K562 (cell line): Measurements from ENCODE around the gene MFSD8. TPM values are rescaled to one million over a fixed set of nuclear protein-coding genes. Genes with fewer than 3 reads are reported as not detected.
"Not testable (repeated sequence)": the region's sequence is repeated elsewhere in the genome, so short reads cannot be mapped to it uniquely, and the experiment has no call there.

Experiments
- ARID4B ChIP-seq: sonication (generic); formaldehyde crosslinking; IDR thresholded peaks from 2 replicates; pipeline ENCODE4 v1.8.0; 2022; ENCODE audit warnings: mild to moderate bottlenecking, missing genetic modification reagents
- CBFB ChIP-seq: sonication (generic); formaldehyde crosslinking; IDR thresholded peaks from 2 replicates; pipeline ENCODE4 v1.4.0; 2020; ENCODE audit warnings: mild to moderate bottlenecking, missing genetic modification reagents
- CHAMP1 ChIP-seq: fragments of 450-650 bp; IDR thresholded peaks from 2 replicates; pipeline ENCODE4 v1.6.1; 2016; ENCODE audit warnings: mild to moderate bottlenecking
- CHD1 ChIP-seq: fragments of 200-600 bp; sonication (generic); IDR thresholded peaks from one replicate; pipeline ENCODE4 v1.6.1; 2012; ENCODE audit warnings: mild to moderate bottlenecking, moderate library complexity, low read length, inconsistent platforms
- FIP1L1 ChIP-seq: fragments of 200-400 bp; formaldehyde crosslinking; IDR thresholded peaks from 2 replicates; pipeline ENCODE4 v1.6.1; 2018; ENCODE audit warnings: mild to moderate bottlenecking, low read depth, low read length; ENCODE audit not compliant: poor library complexity, severe bottlenecking
- FOXP1 ChIP-seq: sonication (generic); formaldehyde crosslinking; IDR thresholded peaks from 2 replicates; pipeline ENCODE4 v1.8.0; 2022; ENCODE audit warnings: mild to moderate bottlenecking, missing genetic modification reagents
- HDAC1 ChIP-seq, 2 experiments: fragments of 450-650 bp; IDR thresholded peaks; 2 replicates each; pipeline ENCODE4 v1.6.1; 2016 to 2017; ENCODE audit warnings: inconsistent platforms in 1 of 2, mild to moderate bottlenecking in 1 of 2, moderate library complexity in 1 of 2
- HNRNPLL ChIP-seq: fragments of 200-400 bp; formaldehyde crosslinking; IDR thresholded peaks from 2 replicates; pipeline ENCODE4 v1.6.1; 2017; ENCODE audit warnings: low read length, low read depth, mild to moderate bottlenecking; ENCODE audit not compliant: poor library complexity, severe bottlenecking
- KDM2B ChIP-seq: fragments of 250-450 bp; sonication (Bioruptor Pico); IDR thresholded peaks from 2 replicates; pipeline ENCODE4 v1.8.0; 2021; ENCODE audit warnings: mild to moderate bottlenecking, moderate library complexity
- NONO ChIP-seq, 2 experiments: fragments of 200-400 bp in 1 of 2; fragments of 450-650 bp in 1 of 2; formaldehyde crosslinking in 1 of 2; IDR thresholded peaks; 2 replicates each; pipeline ENCODE4 v1.6.1; 2017; ENCODE audit warnings: low read depth in 2 of 2, mild to moderate bottlenecking in 2 of 2, moderate library complexity in 2 of 2, low read length in 1 of 2
- SIN3A ChIP-seq, 2 experiments: fragments of 150-350 bp in 1 of 2; IDR thresholded peaks; 2 replicates each; pipeline ENCODE4 v1.6.1; 2011 to 2016; ENCODE audit warnings: borderline replicate concordance in 2 of 2, low read depth in 2 of 2, low read length in 2 of 2, mild to moderate bottlenecking in 2 of 2, moderate library complexity in 2 of 2; ENCODE audit not compliant: control insufficient read depth in 1 of 2
- ZC3H4 ChIP-seq: sonication (generic); formaldehyde crosslinking; IDR thresholded peaks from 2 replicates; pipeline ENCODE4 v1.9.0; 2021; ENCODE audit warnings: missing genetic modification reagents, borderline replicate concordance
- ZNF232 ChIP-seq: sonication (generic); formaldehyde crosslinking; IDR thresholded peaks from 2 replicates; pipeline ENCODE4 v1.8.0; 2022; ENCODE audit warnings: mild to moderate bottlenecking, missing genetic modification reagents
- polyA plus RNA-seq, 8 experiments: library from polyadenylated mRNA; depleted of rRNA in 4 of 8; stranded (reverse) in 5 of 8; unstranded in 3 of 8; fragments of >200 nt; fragmentation: Nextera tagmentation in 2 of 8; fragmentation: Illumina TruSeq in 1 of 8; extraction: Ambion mirVana in 2 of 8; extraction: Trizol in 1 of 8; gene quantifications; 2 replicates each; pipeline versions ENCODE4 v1.2.1 to v1.2.3, GENCODE V29; 2011 to 2014; ENCODE audit warnings: inconsistent platforms in 1 of 8, missing spikeins in 1 of 8
- total RNA-seq, 7 experiments: library from RNA; depleted of rRNA in 6 of 7; stranded (reverse); fragments of >200 nt in 6 of 7; fragmentation: Illumina TruSeq in 2 of 7; extraction: Trizol in 2 of 7; gene quantifications; 2 replicates each; pipeline versions ENCODE4 v1.2.1 to v1.2.3, GENCODE V29; 2011 to 2021; ENCODE audit warnings: low replicate concordance in 1 of 7
- TF ChIP-seq, protein P1 (sequence below), 3 experiments: fragments of 200-800 bp in 1 of 3; sonication (Bioruptor generic) in 1 of 3; sonication (generic) in 1 of 3; formaldehyde crosslinking in 1 of 3; IDR thresholded peaks; 2 replicates each; pipeline versions ENCODE4 v1.6.1 to v1.8.0; 2016 to 2022; ENCODE audit warnings: mild to moderate bottlenecking in 2 of 3, missing compliant biosample characterization in 2 of 3, missing genetic modification characterization in 2 of 3, missing genetic modification reagents in 1 of 3
- TF ChIP-seq, protein P2 (sequence below): sonication (generic); formaldehyde crosslinking; IDR thresholded peaks from 2 replicates; pipeline ENCODE4 v1.8.0; 2022; ENCODE audit warnings: missing genetic modification reagents, mild to moderate bottlenecking, moderate library complexity, borderline replicate concordance

The MFSD8 gene
- total and polyA plus RNA-seq, 9 of the 15 experiments (the other 6 are each of a cell fraction or from before 2014, with no cell fraction given), result 7.0 to 27.2 (median 18.7) TPM

- TF ChIP-seq ARID4B (CRISPR knock-in tag) (peak; percentile 90), ZNF232 (CRISPR knock-in tag) (0 out of 2 replicates have a peak, but pooled peaks have one; percentile 32), HDAC1 (IDR thresholded peaks at IDR 0.05) (peak in 1 of 2 experiments; percentile 60; a peak in 2 of 4 replicates), FOXP1 (CRISPR knock-in tag) (peak; percentile 45; the same call in 1 of the 2 replicates), CHD1 (peak; percentile 60), SIN3A (IDR thresholded peaks at IDR 0.05; ENCODE audit: borderline replicate concordance in 2 of 2, control insufficient read depth in 1 of 2, low read depth in 2 of 2, low read length in 2 of 2) (peak in 1 of 2 experiments; percentile 50; a peak in 1 of 4 replicates), KDM2B (CRISPR knock-in tag) (0 out of 2 replicates have a peak, but pooled peaks have one; percentile 17), CBFB (CRISPR knock-in tag) (peak; percentile 42; the same call in 1 of the 2 replicates), NONO (IDR thresholded peaks at IDR 0.05; ENCODE audit: low read depth in 2 of 2, low read length in 1 of 2) (peak in 1 of 2 experiments; percentile 51; a peak in 1 of 4 replicates), FIP1L1 (peak; percentile 35), ZC3H4 (CRISPR knock-in tag) (0 out of 2 replicates have a peak, but pooled peaks have one; percentile 73), HNRNPLL (peak; percentile 68), CHAMP1 (0 out of 2 replicates have a peak, but pooled peaks have one; percentile 11)
- TF ChIP-seq, protein P1, sequence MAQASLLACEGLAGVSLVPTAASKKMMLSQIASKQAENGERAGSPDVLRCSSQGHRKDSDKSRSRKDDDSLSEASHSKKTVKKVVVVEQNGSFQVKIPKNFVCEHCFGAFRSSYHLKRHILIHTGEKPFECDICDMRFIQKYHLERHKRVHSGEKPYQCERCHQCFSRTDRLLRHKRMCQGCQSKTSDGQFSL (CRISPR knock-in tag; IDR thresholded peaks at IDR 0.05), result 0 out of 2 replicates have a peak, but pooled peaks have one; percentile 14
- TF ChIP-seq, protein P1 (tag; IDR thresholded peaks at IDR 0.05), result not testable (repeated sequence)
- TF ChIP-seq, protein P2, sequence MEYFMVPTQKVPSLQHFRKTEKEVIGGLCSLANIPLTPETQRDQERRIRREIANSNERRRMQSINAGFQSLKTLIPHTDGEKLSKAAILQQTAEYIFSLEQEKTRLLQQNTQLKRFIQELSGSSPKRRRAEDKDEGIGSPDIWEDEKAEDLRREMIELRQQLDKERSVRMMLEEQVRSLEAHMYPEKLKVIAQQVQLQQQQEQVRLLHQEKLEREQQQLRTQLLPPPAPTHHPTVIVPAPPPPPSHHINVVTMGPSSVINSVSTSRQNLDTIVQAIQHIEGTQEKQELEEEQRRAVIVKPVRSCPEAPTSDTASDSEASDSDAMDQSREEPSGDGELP (CRISPR knock-in tag), result peak; percentile 83
These were observed 429 bp downstream of the MFSD8 start (continued) for GRCh38 chr4:127964426-127965061.
